BJ (cell line): ENCODE results near the gene OSBPL7. TPM values are rescaled to one million over a fixed set of nuclear protein-coding genes. Genes with fewer than 3 reads are reported as not detected.
A peak's percentile ranks its signal among the peaks of the same experiment; 100 is the strongest.

ENCODE experiments used
- CTCF ChIA-PET: fragments of 350-600 bp; formaldehyde crosslinking; extraction: SDS; loops from one replicate; lab custom pipeline; 2021; ENCODE audit warnings: antibody characterized with exemption, inconsistent platforms; lab: Yijun Ruan, JAX
- POLR2A ChIA-PET: fragments of 300-600 bp; sonication (Branson Sonifier 250); formaldehyde crosslinking; extraction: SDS; loops from one replicate; lab custom pipeline; 2021; ENCODE audit warnings: antibody characterized with exemption; lab: Charles Lee
- DNase-seq: peaks from one replicate; pipeline ENCODE4 v3.0.0-alpha.2; 2011; ENCODE audit warnings: low read depth
- H3K27me3 ChIP-seq: 2 replicates; pipeline ENCODE4 v1.6.0; 2011; ENCODE audit warnings: low read length; ENCODE audit not compliant: control insufficient read depth, insufficient read depth
- H3K36me3 ChIP-seq: 2 replicates; pipeline ENCODE4 v1.5.1; 2011; ENCODE audit warnings: low read length; ENCODE audit not compliant: control insufficient read depth, insufficient read depth
- H3K4me3 ChIP-seq: 2 replicates; pipeline ENCODE4 v1.5.1; 2011; ENCODE audit warnings: low read depth, mild to moderate bottlenecking, control low read depth, low read length
- CTCF ChIP-seq: IDR thresholded peaks from 2 replicates; pipeline ENCODE4 v1.5.1; 2011; ENCODE audit warnings: low read depth, mild to moderate bottlenecking, control low read depth, inconsistent platforms, low read length, moderate library complexity; ENCODE audit not compliant: insufficient read depth
- polyA minus RNA-seq: library from RNA; depleted of rRNA, polyadenylated mRNA; stranded (reverse); fragments of >200 nt; gene quantifications from 2 replicates; pipeline ENCODE4 v1.2.3, GENCODE V29; 2011; rRNA and poly(A)+ RNA removed
- polyA plus RNA-seq: library from polyadenylated mRNA; depleted of rRNA; stranded (reverse); fragments of >200 nt; gene quantifications from 2 replicates; pipeline ENCODE4 v1.2.3, GENCODE V29; 2011; rRNA removed

The OSBPL7 gene
- 4.5 and 7.6 TPM in 2 replicates for polyA plus RNA-seq
- 6.1 and 9.7 TPM in 2 replicates for polyA minus RNA-seq

- TF ChIP-seq CTCF, result peak; percentile 24; the same call in 1 of the 2 replicates
- Histone ChIP-seq H3K36me3 (peaks cover 24% of the 10 kb centered on the region), H3K27me3 (no peaks in the 10 kb centered on the region), H3K4me3 (peak within 1 kb of the TSS; percentile 64)
- POLR2A ChIA-PET, result interaction anchor here (0.8 kb wide), 1 partner anchor 10 kb away, joined by 3 read pairs; the partner anchor contains the start of genes LRRC46 and MRPL10
- CTCF ChIA-PET, result interaction anchor here (0.8 to 1.3 kb wide), 4 partner anchors 10 to 21 kb away, joined by 3 to 6 read pairs (median 5); partner anchors contain the start of genes LRRC46 and MRPL10
- peak; percentile 38 for DNase-seq
These were observed at the start of gene OSBPL7 for GRCh38 chr17:47821424-47822391. Gene OSBPL7, minus strand, starts transcription at chr17:47821794. Its CDS starts 1,516 bp downstream, at chr17:47820278.

GRCh38 chr17:47871048-47871447 lies 49.5 kb upstream of the OSBPL7 start:
- Histone ChIP-seq H3K4me3 (no peak overlapping the region), H3K27me3 (peaks cover 14% of the 10 kb centered on the region), H3K36me3 (no peaks in the 10 kb centered on the region)
- ChIA-PET POLR2A (no interaction called here), CTCF (interaction anchor here (1.2 to 1.7 kb wide), 2 partner anchors 18 to 30 kb away, joined by 5 to 6 read pairs; partner anchors contain the start of gene SCRN2)
- no peak for TF ChIP-seq CTCF
- DNase-seq, result no peak

- no peak for TF ChIP-seq CTCF
- CTCF ChIA-PET, result interaction anchor here (0.5 to 1.7 kb wide), 4 partner anchors 9 to 29 kb away, joined by 3 to 6 read pairs (median 4); partner anchors contain the start of gene SCRN2
- DNase-seq, result no peak
These were observed 48.5 kb upstream of the OSBPL7 start for GRCh38 chr17:47870056-47870455.

GRCh38 chr17:47869114-47869513 lies 47.5 kb upstream of the OSBPL7 start:
- DNase-seq, result no peak

More at GRCh38 chr17:47870056-47870455, 48.5 kb upstream of the OSBPL7 start:
- Histone ChIP-seq H3K27me3 (peaks cover 14% of the 10 kb centered on the region), H3K4me3 (no peak overlapping the region), H3K36me3 (no peaks in the 10 kb centered on the region)
- POLR2A ChIA-PET, result no interaction called here

More at GRCh38 chr17:47869114-47869513, 47.5 kb upstream of the OSBPL7 start:
- Histone ChIP-seq H3K4me3 (no peak overlapping the region), H3K27me3 (peaks cover 14% of the 10 kb centered on the region), H3K36me3 (no peaks in the 10 kb centered on the region)
- POLR2A ChIA-PET, result no interaction called here
- CTCF ChIA-PET, result interaction anchor here (1.2 to 2.1 kb wide), 2 partner anchors 21 to 26 kb away, joined by 3 to 6 read pairs; no protein-coding TSS in a partner anchor
- no peak for TF ChIP-seq CTCF
